Measurements from ENCODE around the gene SIGLEC7.

Gene SIGLEC7

GRCh38 chr19:51124216-51124615 is 17.9 kb upstream of the SIGLEC7 start:
- no peak overlapping the region for H3K4me3 ChIP-seq (ENCODE audit: low read depth, low read length)
- no peak for TF ChIP-seq CTCF (IDR thresholded peaks at IDR 0.05; ENCODE audit: low read depth, low read length)

GRCh38 chr19:51124729-51125128 is 17.4 kb upstream of the SIGLEC7 start, which contains the start of gene SIGLEC9:
TSS of gene SIGLEC9 (plus strand) at chr19:51124906. CDS start at chr19:51124975, 69 bp downstream.
- no peak within 1 kb of the TSS for H3K4me3 ChIP-seq (ENCODE audit: low read depth, low read length)
- no peak for TF ChIP-seq CTCF (IDR thresholded peaks at IDR 0.05; ENCODE audit: low read depth, low read length)

GRCh38 chr19:51125421-51126075 is 16.6 kb upstream of the SIGLEC7 start:
- TF ChIP-seq CTCF (IDR thresholded peaks at IDR 0.05; ENCODE audit: low read depth, low read length), result no peak

GRCh38 chr19:51127032-51127431 is 15.1 kb upstream of the SIGLEC7 start:
- TF ChIP-seq CTCF (IDR thresholded peaks at IDR 0.05; ENCODE audit: low read depth, low read length), result no peak
- no peak overlapping the region for H3K4me3 ChIP-seq (ENCODE audit: low read depth, low read length)

More at GRCh38 chr19:51125421-51126075, 16.6 kb upstream of the SIGLEC7 start:
- H3K4me3 ChIP-seq (ENCODE audit: low read depth, low read length), result no peak overlapping the region

- H3K4me3 ChIP-seq (ENCODE audit: low read depth, low read length), result no peak overlapping the region
- TF ChIP-seq CTCF (IDR thresholded peaks at IDR 0.05; ENCODE audit: low read depth, low read length), result no peak
These were observed 14.3 kb upstream of the SIGLEC7 start for GRCh38 chr19:51127755-51128154.

GRCh38 chr19:51128227-51128626 is 13.9 kb upstream of the SIGLEC7 start:
- no peak overlapping the region for H3K4me3 ChIP-seq (ENCODE audit: low read depth, low read length)
- TF ChIP-seq CTCF (IDR thresholded peaks at IDR 0.05; ENCODE audit: low read depth, low read length), result no peak

GRCh38 chr19:51129716-51130115 is 12.4 kb upstream of the SIGLEC7 start:
- no peak overlapping the region for H3K4me3 ChIP-seq (ENCODE audit: low read depth, low read length)
- no peak for TF ChIP-seq CTCF (IDR thresholded peaks at IDR 0.05; ENCODE audit: low read depth, low read length)
